ENCODE measurements around the gene SYCP2L.

DNA sequence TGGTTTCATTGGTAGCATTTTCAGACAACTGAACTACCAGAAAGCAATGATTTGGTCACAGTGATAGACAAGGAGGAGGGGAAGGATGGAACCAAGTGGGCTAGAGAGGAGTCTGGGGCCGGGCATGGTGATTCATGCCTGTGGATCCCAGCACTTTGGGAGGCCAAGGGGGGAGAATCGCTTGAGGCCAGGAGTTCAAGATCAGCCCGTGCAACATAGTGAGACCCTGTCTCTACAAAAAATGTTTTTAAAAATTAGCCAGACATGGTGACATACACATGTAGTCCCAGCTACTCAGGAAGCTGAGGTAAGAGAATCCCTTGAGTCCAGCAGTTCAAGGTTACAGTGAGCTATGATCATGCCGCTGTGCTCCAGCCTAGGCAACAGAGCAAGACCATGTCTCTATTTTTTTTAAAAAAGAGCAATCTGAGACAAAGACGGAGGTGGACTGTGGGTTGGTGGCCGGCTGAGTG lies 70.6 kb downstream of the SYCP2L start:
- TF ChIP-seq, protein P1, sequence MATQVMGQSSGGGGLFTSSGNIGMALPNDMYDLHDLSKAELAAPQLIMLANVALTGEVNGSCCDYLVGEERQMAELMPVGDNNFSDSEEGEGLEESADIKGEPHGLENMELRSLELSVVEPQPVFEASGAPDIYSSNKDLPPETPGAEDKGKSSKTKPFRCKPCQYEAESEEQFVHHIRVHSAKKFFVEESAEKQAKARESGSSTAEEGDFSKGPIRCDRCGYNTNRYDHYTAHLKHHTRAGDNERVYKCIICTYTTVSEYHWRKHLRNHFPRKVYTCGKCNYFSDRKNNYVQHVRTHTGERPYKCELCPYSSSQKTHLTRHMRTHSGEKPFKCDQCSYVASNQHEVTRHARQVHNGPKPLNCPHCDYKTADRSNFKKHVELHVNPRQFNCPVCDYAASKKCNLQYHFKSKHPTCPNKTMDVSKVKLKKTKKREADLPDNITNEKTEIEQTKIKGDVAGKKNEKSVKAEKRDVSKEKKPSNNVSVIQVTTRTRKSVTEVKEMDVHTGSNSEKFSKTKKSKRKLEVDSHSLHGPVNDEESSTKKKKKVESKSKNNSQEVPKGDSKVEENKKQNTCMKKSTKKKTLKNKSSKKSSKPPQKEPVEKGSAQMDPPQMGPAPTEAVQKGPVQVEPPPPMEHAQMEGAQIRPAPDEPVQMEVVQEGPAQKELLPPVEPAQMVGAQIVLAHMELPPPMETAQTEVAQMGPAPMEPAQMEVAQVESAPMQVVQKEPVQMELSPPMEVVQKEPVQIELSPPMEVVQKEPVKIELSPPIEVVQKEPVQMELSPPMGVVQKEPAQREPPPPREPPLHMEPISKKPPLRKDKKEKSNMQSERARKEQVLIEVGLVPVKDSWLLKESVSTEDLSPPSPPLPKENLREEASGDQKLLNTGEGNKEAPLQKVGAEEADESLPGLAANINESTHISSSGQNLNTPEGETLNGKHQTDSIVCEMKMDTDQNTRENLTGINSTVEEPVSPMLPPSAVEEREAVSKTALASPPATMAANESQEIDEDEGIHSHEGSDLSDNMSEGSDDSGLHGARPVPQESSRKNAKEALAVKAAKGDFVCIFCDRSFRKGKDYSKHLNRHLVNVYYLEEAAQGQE (IDR thresholded peaks at IDR 0.05; ENCODE audit: unreplicated experiment), result no peak
- TF ChIP-seq, protein P2, sequence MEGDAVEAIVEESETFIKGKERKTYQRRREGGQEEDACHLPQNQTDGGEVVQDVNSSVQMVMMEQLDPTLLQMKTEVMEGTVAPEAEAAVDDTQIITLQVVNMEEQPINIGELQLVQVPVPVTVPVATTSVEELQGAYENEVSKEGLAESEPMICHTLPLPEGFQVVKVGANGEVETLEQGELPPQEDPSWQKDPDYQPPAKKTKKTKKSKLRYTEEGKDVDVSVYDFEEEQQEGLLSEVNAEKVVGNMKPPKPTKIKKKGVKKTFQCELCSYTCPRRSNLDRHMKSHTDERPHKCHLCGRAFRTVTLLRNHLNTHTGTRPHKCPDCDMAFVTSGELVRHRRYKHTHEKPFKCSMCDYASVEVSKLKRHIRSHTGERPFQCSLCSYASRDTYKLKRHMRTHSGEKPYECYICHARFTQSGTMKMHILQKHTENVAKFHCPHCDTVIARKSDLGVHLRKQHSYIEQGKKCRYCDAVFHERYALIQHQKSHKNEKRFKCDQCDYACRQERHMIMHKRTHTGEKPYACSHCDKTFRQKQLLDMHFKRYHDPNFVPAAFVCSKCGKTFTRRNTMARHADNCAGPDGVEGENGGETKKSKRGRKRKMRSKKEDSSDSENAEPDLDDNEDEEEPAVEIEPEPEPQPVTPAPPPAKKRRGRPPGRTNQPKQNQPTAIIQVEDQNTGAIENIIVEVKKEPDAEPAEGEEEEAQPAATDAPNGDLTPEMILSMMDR (conservative IDR thresholded peaks at IDR 0.05; ENCODE audit: low read depth in 2 of 2), result no peak
- no peak for TF ChIP-seq POLR2AphosphoS5 (IDR thresholded peaks at IDR 0.05; ENCODE audit: low read depth)
- TF ChIP-seq, protein P3, sequence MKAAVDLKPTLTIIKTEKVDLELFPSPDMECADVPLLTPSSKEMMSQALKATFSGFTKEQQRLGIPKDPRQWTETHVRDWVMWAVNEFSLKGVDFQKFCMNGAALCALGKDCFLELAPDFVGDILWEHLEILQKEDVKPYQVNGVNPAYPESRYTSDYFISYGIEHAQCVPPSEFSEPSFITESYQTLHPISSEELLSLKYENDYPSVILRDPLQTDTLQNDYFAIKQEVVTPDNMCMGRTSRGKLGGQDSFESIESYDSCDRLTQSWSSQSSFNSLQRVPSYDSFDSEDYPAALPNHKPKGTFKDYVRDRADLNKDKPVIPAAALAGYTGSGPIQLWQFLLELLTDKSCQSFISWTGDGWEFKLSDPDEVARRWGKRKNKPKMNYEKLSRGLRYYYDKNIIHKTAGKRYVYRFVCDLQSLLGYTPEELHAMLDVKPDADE (IDR thresholded peaks at IDR 0.05), result no peak
- no peak for TF ChIP-seq EZH2 (IDR thresholded peaks at IDR 0.05; ENCODE audit: low read depth, unreplicated experiment)
- no peak for TF ChIP-seq EZH2phosphoT487 (IDR thresholded peaks at IDR 0.05; ENCODE audit: unreplicated experiment)
- no peak for TF ChIP-seq ZNF114 (CRISPR knock-in tag; IDR thresholded peaks at IDR 0.05)
- no peak for TF ChIP-seq CREB1 (CRISPR knock-in tag; IDR thresholded peaks at IDR 0.05; ENCODE audit: low read depth)
- TF ChIP-seq, protein P4, sequence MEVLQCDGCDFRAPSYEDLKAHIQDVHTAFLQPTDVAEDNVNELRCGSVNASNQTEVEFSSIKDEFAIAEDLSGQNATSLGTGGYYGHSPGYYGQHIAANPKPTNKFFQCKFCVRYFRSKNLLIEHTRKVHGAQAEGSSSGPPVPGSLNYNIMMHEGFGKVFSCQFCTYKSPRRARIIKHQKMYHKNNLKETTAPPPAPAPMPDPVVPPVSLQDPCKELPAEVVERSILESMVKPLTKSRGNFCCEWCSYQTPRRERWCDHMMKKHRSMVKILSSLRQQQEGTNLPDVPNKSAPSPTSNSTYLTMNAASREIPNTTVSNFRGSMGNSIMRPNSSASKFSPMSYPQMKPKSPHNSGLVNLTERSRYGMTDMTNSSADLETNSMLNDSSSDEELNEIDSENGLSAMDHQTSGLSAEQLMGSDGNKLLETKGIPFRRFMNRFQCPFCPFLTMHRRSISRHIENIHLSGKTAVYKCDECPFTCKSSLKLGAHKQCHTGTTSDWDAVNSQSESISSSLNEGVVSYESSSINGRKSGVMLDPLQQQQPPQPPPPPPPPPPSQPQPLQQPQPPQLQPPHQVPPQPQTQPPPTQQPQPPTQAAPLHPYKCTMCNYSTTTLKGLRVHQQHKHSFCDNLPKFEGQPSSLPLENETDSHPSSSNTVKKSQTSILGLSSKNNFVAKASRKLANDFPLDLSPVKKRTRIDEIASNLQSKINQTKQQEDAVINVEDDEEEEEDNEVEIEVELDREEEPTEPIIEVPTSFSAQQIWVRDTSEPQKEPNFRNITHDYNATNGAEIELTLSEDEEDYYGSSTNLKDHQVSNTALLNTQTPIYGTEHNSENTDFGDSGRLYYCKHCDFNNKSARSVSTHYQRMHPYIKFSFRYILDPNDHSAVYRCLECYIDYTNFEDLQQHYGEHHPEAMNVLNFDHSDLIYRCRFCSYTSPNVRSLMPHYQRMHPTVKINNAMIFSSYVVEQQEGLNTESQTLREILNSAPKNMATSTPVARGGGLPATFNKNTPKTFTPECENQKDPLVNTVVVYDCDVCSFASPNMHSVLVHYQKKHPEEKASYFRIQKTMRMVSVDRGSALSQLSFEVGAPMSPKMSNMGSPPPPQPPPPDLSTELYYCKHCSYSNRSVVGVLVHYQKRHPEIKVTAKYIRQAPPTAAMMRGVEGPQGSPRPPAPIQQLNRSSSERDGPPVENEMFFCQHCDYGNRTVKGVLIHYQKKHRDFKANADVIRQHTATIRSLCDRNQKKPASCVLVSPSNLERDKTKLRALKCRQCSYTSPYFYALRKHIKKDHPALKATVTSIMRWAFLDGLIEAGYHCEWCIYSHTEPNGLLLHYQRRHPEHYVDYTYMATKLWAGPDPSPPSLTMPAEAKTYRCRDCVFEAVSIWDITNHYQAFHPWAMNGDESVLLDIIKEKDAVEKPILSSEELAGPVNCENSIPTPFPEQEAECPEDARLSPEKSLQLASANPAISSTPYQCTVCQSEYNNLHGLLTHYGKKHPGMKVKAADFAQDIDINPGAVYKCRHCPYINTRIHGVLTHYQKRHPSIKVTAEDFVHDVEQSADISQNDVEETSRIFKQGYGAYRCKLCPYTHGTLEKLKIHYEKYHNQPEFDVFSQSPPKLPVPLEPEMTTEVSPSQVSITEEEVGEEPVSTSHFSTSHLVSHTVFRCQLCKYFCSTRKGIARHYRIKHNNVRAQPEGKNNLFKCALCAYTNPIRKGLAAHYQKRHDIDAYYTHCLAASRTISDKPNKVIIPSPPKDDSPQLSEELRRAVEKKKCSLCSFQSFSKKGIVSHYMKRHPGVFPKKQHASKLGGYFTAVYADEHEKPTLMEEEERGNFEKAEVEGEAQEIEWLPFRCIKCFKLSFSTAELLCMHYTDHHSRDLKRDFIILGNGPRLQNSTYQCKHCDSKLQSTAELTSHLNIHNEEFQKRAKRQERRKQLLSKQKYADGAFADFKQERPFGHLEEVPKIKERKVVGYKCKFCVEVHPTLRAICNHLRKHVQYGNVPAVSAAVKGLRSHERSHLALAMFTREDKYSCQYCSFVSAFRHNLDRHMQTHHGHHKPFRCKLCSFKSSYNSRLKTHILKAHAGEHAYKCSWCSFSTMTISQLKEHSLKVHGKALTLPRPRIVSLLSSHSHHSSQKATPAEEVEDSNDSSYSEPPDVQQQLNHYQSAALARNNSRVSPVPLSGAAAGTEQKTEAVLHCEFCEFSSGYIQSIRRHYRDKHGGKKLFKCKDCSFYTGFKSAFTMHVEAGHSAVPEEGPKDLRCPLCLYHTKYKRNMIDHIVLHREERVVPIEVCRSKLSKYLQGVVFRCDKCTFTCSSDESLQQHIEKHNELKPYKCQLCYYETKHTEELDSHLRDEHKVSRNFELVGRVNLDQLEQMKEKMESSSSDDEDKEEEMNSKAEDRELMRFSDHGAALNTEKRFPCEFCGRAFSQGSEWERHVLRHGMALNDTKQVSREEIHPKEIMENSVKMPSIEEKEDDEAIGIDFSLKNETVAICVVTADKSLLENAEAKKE (CRISPR knock-in tag; IDR thresholded peaks at IDR 0.05), result no peak
- no peak for TF ChIP-seq JUNB (IDR thresholded peaks at IDR 0.05; ENCODE audit: unreplicated experiment)
